T-cell (primary cell): ENCODE data around the gene SHC1. TPM values are rescaled to one million over a fixed set of nuclear protein-coding genes. Genes with fewer than 3 reads are reported as not detected.
A peak's percentile ranks its signal among the peaks of the same experiment; 100 is the strongest.

ENCODE experiments used
- ATAC-seq, 4 experiments: fragments of 200-7000 bp in 3 of 4; fragments of 150-1000 bp in 1 of 4; cut with Tn5 transposase; replicated peaks in 1 of 4; 1 replicate in 3 of 4; 2 replicates in 1 of 4; pipeline ENCODE4 v1.10.0; 2021; ENCODE audit warnings: moderate library complexity in 3 of 4, mild to moderate bottlenecking in 2 of 4, moderate number of reproducible peaks in 1 of 4
- CTCF ChIA-PET, 2 donors: fragments of 300-600 bp; sonication (Branson Sonifier 250); formaldehyde crosslinking; loops; one replicate each; lab custom pipeline; 2022; ENCODE audit warnings: antibody characterized with exemption in 2 of 2; lab: Charles Lee
- POLR2A ChIA-PET, 2 donors: fragments of 300-600 bp; sonication (Branson Sonifier 250); formaldehyde crosslinking; loops; one replicate each; lab custom pipeline; 2022; ENCODE audit warnings: antibody characterized with exemption in 2 of 2; lab: Charles Lee
- DNase-seq, 35 experiments: peaks; one replicate each; pipeline versions ENCODE4 v3.0.0 to v3.0.0-alpha.2; 2013 to 2023
- H3K27ac ChIP-seq: one replicate; pipeline ENCODE4 v1.5.1; 2013; ENCODE audit warnings: low read length
- H3K27me3 ChIP-seq, 2 experiments: replicated peaks in 1 of 2; 1 replicate in 1 of 2; 2 replicates in 1 of 2; pipeline versions ENCODE4 v1.6.1 to v1.7.0; 2013; ENCODE audit warnings: low read length in 1 of 2, mixed read lengths in 1 of 2; ENCODE audit not compliant: control insufficient read depth in 2 of 2, insufficient read depth in 2 of 2; ENCODE audit errors: extremely low read depth in 1 of 2
- H3K36me3 ChIP-seq, 2 donors: 1 replicate in 1 of 2; 2 replicates in 1 of 2; pipeline versions ENCODE4 v1.6.1 to v1.7.0; 2013; ENCODE audit warnings: low read length in 1 of 2; ENCODE audit not compliant: control insufficient read depth in 2 of 2, insufficient read depth in 1 of 2; ENCODE audit errors: extremely low read depth in 1 of 2
- H3K4me1 ChIP-seq, 2 experiments: 1 replicate in 1 of 2; 2 replicates in 1 of 2; pipeline versions ENCODE4 v1.6.1 to v1.7.0; 2013; ENCODE audit warnings: low read length in 2 of 2, mixed read lengths in 1 of 2; ENCODE audit not compliant: insufficient read depth in 2 of 2, control insufficient read depth in 1 of 2; ENCODE audit errors: extremely low read depth in 1 of 2
- H3K4me3 ChIP-seq, 2 donors: 1 replicate in 1 of 2; 2 replicates in 1 of 2; pipeline versions ENCODE4 v1.5.1 to v1.7.0; 2013; ENCODE audit warnings: mild to moderate bottlenecking in 2 of 2, low read length in 1 of 2, moderate library complexity in 1 of 2; ENCODE audit not compliant: control insufficient read depth in 1 of 2; ENCODE audit errors: extremely low read depth in 1 of 2
- H3K9me3 ChIP-seq: 2 replicates; pipeline ENCODE4 v1.7.0; 2013
- H3K27ac Mint-ChIP-seq, 2 donors: one replicate each; pipeline ENCODE4 v1.8.0; 2020 to 2021; ENCODE audit warnings: mild to moderate bottlenecking in 2 of 2, mixed read lengths in 2 of 2
- H3K27me3 Mint-ChIP-seq, 2 donors: one replicate each; pipeline ENCODE4 v1.8.0; 2021 to 2022; ENCODE audit warnings: mixed read lengths in 2 of 2
- H3K36me3 Mint-ChIP-seq: one replicate; pipeline ENCODE4 v1.8.0; 2021; ENCODE audit warnings: mixed read lengths
- H3K4me1 Mint-ChIP-seq, 3 donors: one replicate each; pipeline ENCODE4 v1.8.0; 2020 to 2022; ENCODE audit warnings: mixed read lengths in 3 of 3, mild to moderate bottlenecking in 1 of 3
- H3K4me3 Mint-ChIP-seq, 3 donors: one replicate each; pipeline ENCODE4 v1.8.0; 2020 to 2022; ENCODE audit warnings: mild to moderate bottlenecking in 3 of 3, mixed read lengths in 3 of 3, moderate library complexity in 3 of 3
- H3K9me3 Mint-ChIP-seq, 3 donors: one replicate each; pipeline ENCODE4 v1.8.0; 2020 to 2022; ENCODE audit warnings: mixed read lengths in 3 of 3
- WGBS: methylation state at CpG from one replicate; pipeline ENCODE4 v1.1.5; 2013; ENCODE audit warnings: missing lambda C conversion rate; ENCODE audit not compliant: insufficient coverage; 5-methylcytosine and 5-hydroxymethylcytosine counted together
- total RNA-seq, 35 experiments: library from RNA in 6 of 35; stranded (reverse) in 6 of 35; fragments of 120-200 nt in 1 of 35; gene quantifications; one replicate each; pipeline versions ENCODE4 v1.2.1 to v1.2.4 and lab custom pipeline; 2013 to 2026

The SHC1 gene
- total RNA-seq, 5 donors from 2014 or later (not counting 1 experiment from before 2014, with no cell fraction given), result 61.3 to 88.2 (median 76.8) TPM

GRCh38 chr1:155012776-155013602 lies 42.4 kb upstream of the SHC1 start:
- H3K4me3 Mint-ChIP-seq, result peak overlapping the region; percentile 28 to 89 (median 72)
- H3K27me3 Mint-ChIP-seq, result no peaks in the 10 kb centered on the region
- Histone ChIP-seq H3K27ac (peak overlapping the region; percentile 80), H3K9me3 (no peaks in the 10 kb centered on the region), H3K4me3 (peak overlapping the region; percentile 69 to 71), H3K4me1 (peaks cover 47 to 99% of the 10 kb centered on the region in 2 experiments), H3K36me3 (peaks cover 4 to 25% of the 10 kb centered on the region in 2 donors), H3K27me3 (no peaks in the 10 kb centered on the region)
- no peak for DNase-seq
- WGBS, result no CpG with 5 or more reads among the region's 3 CpGs
- H3K4me1 Mint-ChIP-seq, result peaks cover 74 to 88% (median 81%) of the 10 kb centered on the region in 3 donors
- no peaks in the 10 kb centered on the region for H3K9me3 Mint-ChIP-seq
- peak; percentile 5 to 14 (median 10) for ATAC-seq
- ChIA-PET CTCF (interaction anchor here in 1 of 2 donors (0.6 to 0.7 kb wide), 3 partner anchors 12 to 1518 kb away, joined by 4 to 5 read pairs (median 4); no protein-coding TSS in a partner anchor), POLR2A (interaction anchor here (0.6 to 0.7 kb wide), 3 partner anchors 9 to 57 kb away, joined by 3 to 13 read pairs (median 3); no protein-coding TSS in a partner anchor)
- H3K36me3 Mint-ChIP-seq, result peaks cover 3% of the 10 kb centered on the region
- H3K27ac Mint-ChIP-seq, result peak overlapping the region; percentile 91 to 95

GRCh38 chr1:155012026-155012546 lies 41.5 kb upstream of the SHC1 start:
- Histone ChIP-seq H3K27ac (peak overlapping the region; percentile 80), H3K27me3 (no peaks in the 10 kb centered on the region), H3K4me1 (peaks cover 45 to 99% of the 10 kb centered on the region in 2 experiments), H3K4me3 (peak overlapping the region; percentile 50 to 71), H3K36me3 (peaks cover 4 to 25% of the 10 kb centered on the region in 2 donors), H3K9me3 (no peaks in the 10 kb centered on the region)
- H3K4me3 Mint-ChIP-seq, result peak overlapping the region; percentile 28 to 89 (median 72)
- peak overlapping the region; percentile 91 to 95 for H3K27ac Mint-ChIP-seq
- ChIA-PET CTCF (interaction anchor here in 1 of 2 donors (0.6 to 0.7 kb wide), 3 partner anchors 37 to 1359 kb away, joined by 3 to 4 read pairs (median 4); no protein-coding TSS in a partner anchor), POLR2A (interaction anchor here in 1 of 2 donors (0.5 to 0.6 kb wide), 3 partner anchors 10 to 67 kb away, joined by 3 to 6 read pairs (median 5); partner anchors contain the start of gene ZBTB7B)
- peaks cover 71 to 89% (median 82%) of the 10 kb centered on the region in 3 donors for H3K4me1 Mint-ChIP-seq
- no CpG with 5 or more reads among the region's 9 CpGs for WGBS
- peaks cover 3% of the 10 kb centered on the region for H3K36me3 Mint-ChIP-seq
- DNase-seq (no peak), ATAC-seq (no peak)
- no peaks in the 10 kb centered on the region for H3K9me3 Mint-ChIP-seq
- no peaks in the 10 kb centered on the region for H3K27me3 Mint-ChIP-seq

GRCh38 chr1:155011437-155012025 lies 41.0 kb upstream of the SHC1 start:
- peaks cover 73 to 89% (median 83%) of the 10 kb centered on the region in 3 donors for H3K4me1 Mint-ChIP-seq
- ChIA-PET POLR2A (interaction anchor here in 1 of 2 donors (0.5 to 0.6 kb wide), 4 partner anchors 9 to 1357 kb away, joined by 3 to 7 read pairs (median 6); partner anchors contain the start of gene ZBTB7B), CTCF (interaction anchor here in 1 of 2 donors (0.6 to 1.2 kb wide), 3 partner anchors 36 to 1360 kb away, joined by 3 to 4 read pairs (median 3); no protein-coding TSS in a partner anchor)
- H3K27me3 Mint-ChIP-seq, result no peaks in the 10 kb centered on the region
- no peak for DNase-seq
- H3K27ac Mint-ChIP-seq, result peak overlapping the region; percentile 91 to 95
- peaks cover 3% of the 10 kb centered on the region for H3K36me3 Mint-ChIP-seq
- H3K4me3 ChIP-seq, result peak overlapping the region; percentile 54 to 71
- H3K27ac ChIP-seq, result peak overlapping the region; percentile 80
- H3K9me3 Mint-ChIP-seq, result no peaks in the 10 kb centered on the region
- ATAC-seq, result peak in 1 of 4 experiments; percentile 17
- H3K9me3 ChIP-seq, result no peaks in the 10 kb centered on the region
- H3K4me1 ChIP-seq, result peaks cover 41 to 99% of the 10 kb centered on the region in 2 experiments
- peaks cover 4 to 23% of the 10 kb centered on the region in 2 donors for H3K36me3 ChIP-seq
- H3K27me3 ChIP-seq, result no peaks in the 10 kb centered on the region
- H3K4me3 Mint-ChIP-seq, result peak overlapping the region; percentile 45 to 89 (median 46)
- 80% methylated on average over 1 of the region's 6 CpGs for WGBS

GRCh38 chr1:155011004-155011416 lies 40.5 kb upstream of the SHC1 start:
- H3K4me3 Mint-ChIP-seq, result peak overlapping the region; percentile 45 to 89 (median 46)
- H3K4me3 ChIP-seq, result peak overlapping the region; percentile 54 to 71
- peak overlapping the region; percentile 80 for H3K27ac ChIP-seq
- H3K27me3 ChIP-seq, result no peaks in the 10 kb centered on the region
- H3K36me3 ChIP-seq, result peaks cover 4 to 18% of the 10 kb centered on the region in 2 donors
- ChIA-PET CTCF (interaction anchor here in 1 of 2 donors (1.2 kb wide), 1 partner anchor 74 kb away, joined by 3 read pairs; no protein-coding TSS in a partner anchor), POLR2A (interaction anchor here in 1 of 2 donors (0.5 kb wide), 1 partner anchor 1356 kb away, joined by 7 read pairs; no protein-coding TSS in a partner anchor)
- 81% methylated on average over 3 of the region's 5 CpGs for WGBS
- ATAC-seq (no peak), DNase-seq (no peak)
- peak overlapping the region; percentile 91 to 95 for H3K27ac Mint-ChIP-seq
- H3K4me1 Mint-ChIP-seq, result peaks cover 73 to 89% (median 83%) of the 10 kb centered on the region in 3 donors
- H3K9me3 Mint-ChIP-seq, result no peaks in the 10 kb centered on the region
- H3K9me3 ChIP-seq, result no peaks in the 10 kb centered on the region
- H3K27me3 Mint-ChIP-seq, result no peaks in the 10 kb centered on the region
- peaks cover 41 to 99% of the 10 kb centered on the region in 2 experiments for H3K4me1 ChIP-seq
- peaks cover 3% of the 10 kb centered on the region for H3K36me3 Mint-ChIP-seq

GRCh38 chr1:155010211-155010918 lies 39.8 kb upstream of the SHC1 start:
- Mint-ChIP-seq H3K36me3 (no peaks in the 10 kb centered on the region), H3K4me1 (peaks cover 73 to 89% (median 83%) of the 10 kb centered on the region in 3 donors), H3K27ac (peak overlapping the region; percentile 91 to 95), H3K4me3 (peak overlapping the region; percentile 74 to 89 (median 83)), H3K9me3 (no peaks in the 10 kb centered on the region), H3K27me3 (no peaks in the 10 kb centered on the region)
- Histone ChIP-seq H3K4me1 (peaks cover 37 to 99% of the 10 kb centered on the region in 2 experiments), H3K4me3 (peak overlapping the region; percentile 62 to 71), H3K27ac (peak overlapping the region; percentile 80), H3K27me3 (no peaks in the 10 kb centered on the region), H3K36me3 (peaks cover 1 to 12% of the 10 kb centered on the region in 2 donors), H3K9me3 (no peaks in the 10 kb centered on the region)
- ATAC-seq (peak in 2 of 4 experiments; percentile 9 to 21), DNase-seq (peak in 1 of 35 experiments; percentile 16)
- ChIA-PET CTCF (interaction anchor here (0.6 to 1.2 kb wide), 5 partner anchors 10 to 75 kb away, joined by 3 to 5 read pairs (median 3); no protein-coding TSS in a partner anchor), POLR2A (interaction anchor here in 1 of 2 donors (0.7 kb wide), 1 partner anchor 20 kb away, joined by 3 read pairs; no protein-coding TSS in a partner anchor)
- 35% methylated on average over 2 of the region's 11 CpGs for WGBS
